Omental fat pad (tissue), 4 donors: Measurements from ENCODE around the gene ATG16L2. TPM values are rescaled to one million over a fixed set of nuclear protein-coding genes. Genes with fewer than 3 reads are reported as not detected.

Source experiments
- ATAC-seq: fragments of 150-250 bp; one replicate; pipeline ENCODE4 v1.9.1; 2016; ENCODE audit warnings: mild to moderate bottlenecking, moderate library complexity; ENCODE audit not compliant: low FRiP score
- DNase-seq: peaks from one replicate; pipeline ENCODE4 v3.0.0-alpha.2; 2019; ENCODE audit warnings: low spot score
- CTCF ChIP-seq, 3 donors: fragments of 450-650 bp; IDR thresholded peaks; one replicate each; pipeline ENCODE4 v1.5.1; 2016 to 2017; ENCODE audit warnings: antibody characterized with exemption in 3 of 3, mild to moderate bottlenecking in 3 of 3, moderate library complexity in 2 of 3
- total RNA-seq, 4 donors: library from RNA; depleted of rRNA; stranded (reverse); fragments of >200 nt; gene quantifications; one replicate each; pipeline ENCODE4 v1.1.0, GENCODE V29; 2016

ATG16L2 gene
- total RNA-seq, 4 donors from 2014 or later, result 15.5 to 81.0 (median 26.7) TPM

GRCh38 chr11:72776117-72776843, 37.9 kb upstream of the ATG16L2 start:
- TF ChIP-seq CTCF (IDR thresholded peaks at IDR 0.05), result no peak
- DNase-seq, result no peak
- no peak for ATAC-seq

- no peak for TF ChIP-seq CTCF (IDR thresholded peaks at IDR 0.05)
- DNase-seq (no peak), ATAC-seq (no peak)
Observed at GRCh38 chr11:72776844-72777754, 37.1 kb upstream of the ATG16L2 start.

- ATAC-seq (no peak), DNase-seq (no peak)
- TF ChIP-seq CTCF (IDR thresholded peaks at IDR 0.05), result no peak
Observed at GRCh38 chr11:72777755-72778278, 36.4 kb upstream of the ATG16L2 start.

- no peak for TF ChIP-seq CTCF (IDR thresholded peaks at IDR 0.05)
- DNase-seq (no peak), ATAC-seq (no peak)
Observed at GRCh38 chr11:72778535-72779494, 35.4 kb upstream of the ATG16L2 start.

GRCh38 chr11:72779495-72780128, 34.6 kb upstream of the ATG16L2 start:
- no peak for ATAC-seq
- no peak for DNase-seq

More at GRCh38 chr11:72779495-72780128, 34.6 kb upstream of the ATG16L2 start:
- no peak for TF ChIP-seq CTCF (IDR thresholded peaks at IDR 0.05)
